Stimulated activated CD4-positive, alpha-beta T cell treated with anti-CD3 and anti-CD28 coated beads, Interleukin-2, amount 100 ng/mL, for 4 hours (primary cell): Measurements from ENCODE around the gene ST6GALNAC2.
"Not testable (repeated sequence)": the region's sequence is repeated elsewhere in the genome, so short reads cannot be mapped to it uniquely, and the experiment has no call there.

ENCODE experiments used
- DNase-seq: peaks from one replicate; pipeline ENCODE4 v3.0.0-alpha.2; 2020; ENCODE audit warnings: low read depth

Gene ST6GALNAC2

GRCh38 chr17:76585649-76586593 lies at the start of gene ST6GALNAC2:
TSS of gene ST6GALNAC2 (minus strand) at chr17:76585860. CDS start at chr17:76585808, 52 bp downstream.
- DNase-seq, result no peak

DNA sequence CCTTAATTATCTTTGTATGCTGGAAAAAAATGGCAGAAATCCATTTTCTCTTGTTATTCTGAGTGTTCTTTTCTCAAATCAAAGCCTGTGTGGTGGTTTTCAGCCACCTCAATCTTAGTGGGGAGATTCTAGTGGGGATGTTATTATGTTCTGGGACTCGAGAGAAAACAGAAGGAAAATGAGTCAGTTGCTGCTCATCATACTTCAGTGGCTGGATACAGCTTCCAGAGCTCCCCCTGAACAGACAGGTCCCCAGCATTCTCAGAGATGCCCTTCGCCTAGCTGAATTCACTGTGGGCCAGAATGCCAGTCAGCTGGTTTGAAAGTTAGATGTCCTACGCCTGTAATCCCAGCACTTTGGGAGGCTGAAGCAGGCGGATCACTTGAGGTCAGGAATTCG lies 49.4 kb upstream of the ST6GALNAC2 start:
- no peak for DNase-seq

- DNase-seq, result no peak
Observed at GRCh38 chr17:76633628-76634328, 48.1 kb upstream of the ST6GALNAC2 start.

GRCh38 chr17:76631821-76632565 lies 46.3 kb upstream of the ST6GALNAC2 start:
- DNase-seq, result no peak

GRCh38 chr17:76630151-76630550 lies 44.5 kb upstream of the ST6GALNAC2 start:
- no peak for DNase-seq

- DNase-seq, result no peak
Observed at GRCh38 chr17:76627510-76627909, 41.9 kb upstream of the ST6GALNAC2 start.

DNA sequence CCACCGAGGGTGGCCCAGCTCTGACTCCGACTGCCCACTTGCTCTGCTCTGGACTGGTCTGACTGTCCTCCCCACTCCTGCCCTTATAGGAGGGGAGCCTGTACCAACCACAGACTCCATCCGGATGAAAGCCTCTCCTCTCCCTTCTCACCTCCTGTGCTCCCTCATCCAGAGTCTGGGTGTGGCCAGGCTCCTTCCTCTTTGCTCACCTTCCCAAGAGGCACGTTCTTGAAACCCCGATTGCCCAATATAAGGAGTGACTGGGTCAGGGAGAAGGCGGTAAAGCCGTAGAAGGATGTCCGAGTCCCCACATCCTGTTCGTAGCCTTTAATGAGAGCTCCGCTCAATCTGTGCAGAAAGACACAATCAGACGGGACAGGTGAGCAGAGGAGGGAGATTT lies 40.8 kb upstream of the ST6GALNAC2 start:
- no peak for DNase-seq

GRCh38 chr17:76625496-76625895 lies 39.8 kb upstream of the ST6GALNAC2 start:
- DNase-seq, result no peak

DNA sequence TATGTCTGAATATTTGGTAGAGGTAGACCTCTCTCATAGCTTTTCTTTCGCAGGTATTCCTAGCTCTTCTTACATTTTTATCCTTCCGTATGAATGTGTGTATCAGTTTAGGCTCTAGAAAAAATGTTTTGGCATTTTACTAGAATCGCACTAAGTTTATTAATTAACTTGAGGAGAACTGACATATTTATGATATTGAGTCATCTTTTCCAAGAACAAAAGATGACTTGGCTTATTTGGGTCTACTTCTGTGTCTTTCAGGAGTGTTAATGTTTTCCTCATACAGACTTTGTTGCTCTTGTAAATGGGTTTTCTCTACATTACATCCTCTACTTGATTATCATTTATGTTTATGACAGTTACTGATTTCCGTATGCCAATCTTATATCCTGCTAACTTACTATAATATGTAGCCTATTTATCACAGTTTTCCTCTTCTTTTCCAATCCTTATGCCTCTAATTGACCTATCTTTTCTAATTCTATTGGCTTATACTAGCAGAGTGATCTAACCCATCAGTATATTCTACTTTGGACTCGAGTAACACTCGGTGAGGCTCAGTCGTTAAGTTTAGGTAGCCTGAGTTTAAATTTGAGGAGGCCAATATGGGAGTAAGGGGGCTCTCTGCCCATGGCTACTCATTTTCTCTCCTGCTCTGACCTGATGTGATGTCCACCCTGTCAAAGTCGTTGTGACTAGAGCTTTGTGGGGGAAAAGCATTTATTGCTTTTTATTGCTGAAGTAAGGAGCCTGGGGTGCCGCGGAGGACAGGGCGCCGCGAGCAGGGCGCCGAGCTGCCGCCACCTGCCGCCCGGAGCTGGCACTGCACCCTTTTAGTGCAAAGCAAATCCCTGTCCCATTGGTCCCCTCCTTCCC lies 37.8 kb upstream of the ST6GALNAC2 start:
- DNase-seq, result peak; percentile 59

GRCh38 chr17:76617838-76618237 lies 32.2 kb upstream of the ST6GALNAC2 start:
- DNase-seq, result no peak

DNA sequence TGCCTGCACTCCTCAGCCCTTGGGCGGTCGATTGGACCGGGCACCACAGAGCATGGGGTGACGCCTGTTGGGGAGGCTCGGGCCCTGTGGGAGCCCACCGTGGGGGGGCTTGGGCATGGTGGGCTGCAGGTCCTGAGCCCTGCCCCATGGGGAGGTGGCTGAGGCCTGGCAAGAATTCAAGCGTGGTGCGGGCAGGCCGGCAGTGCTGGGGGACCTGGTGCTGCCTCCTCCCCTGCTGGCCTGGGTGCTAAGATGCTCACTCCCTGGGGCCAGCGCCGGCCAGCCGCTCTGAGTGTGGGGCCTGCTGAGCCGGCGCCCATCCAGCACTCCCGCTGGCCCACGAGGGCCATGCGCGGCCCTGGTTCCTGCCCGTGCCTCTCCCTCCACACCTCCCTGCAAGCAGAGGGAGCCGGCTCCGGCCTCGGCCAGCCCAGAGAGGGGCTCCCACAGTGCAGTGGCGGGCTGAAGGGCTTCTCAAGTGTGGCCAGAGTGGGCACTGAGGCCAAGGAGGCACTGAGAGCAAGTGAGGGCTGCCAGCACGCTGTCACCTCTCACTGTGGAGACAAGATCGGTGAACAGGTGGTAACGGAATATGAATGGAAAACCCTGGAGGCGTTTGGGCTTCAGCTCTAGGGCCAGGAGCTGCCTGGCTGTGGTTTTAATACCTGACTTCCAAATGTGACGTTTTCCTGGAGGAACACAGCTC lies 29.4 kb upstream of the ST6GALNAC2 start:
- no peak for DNase-seq

DNA sequence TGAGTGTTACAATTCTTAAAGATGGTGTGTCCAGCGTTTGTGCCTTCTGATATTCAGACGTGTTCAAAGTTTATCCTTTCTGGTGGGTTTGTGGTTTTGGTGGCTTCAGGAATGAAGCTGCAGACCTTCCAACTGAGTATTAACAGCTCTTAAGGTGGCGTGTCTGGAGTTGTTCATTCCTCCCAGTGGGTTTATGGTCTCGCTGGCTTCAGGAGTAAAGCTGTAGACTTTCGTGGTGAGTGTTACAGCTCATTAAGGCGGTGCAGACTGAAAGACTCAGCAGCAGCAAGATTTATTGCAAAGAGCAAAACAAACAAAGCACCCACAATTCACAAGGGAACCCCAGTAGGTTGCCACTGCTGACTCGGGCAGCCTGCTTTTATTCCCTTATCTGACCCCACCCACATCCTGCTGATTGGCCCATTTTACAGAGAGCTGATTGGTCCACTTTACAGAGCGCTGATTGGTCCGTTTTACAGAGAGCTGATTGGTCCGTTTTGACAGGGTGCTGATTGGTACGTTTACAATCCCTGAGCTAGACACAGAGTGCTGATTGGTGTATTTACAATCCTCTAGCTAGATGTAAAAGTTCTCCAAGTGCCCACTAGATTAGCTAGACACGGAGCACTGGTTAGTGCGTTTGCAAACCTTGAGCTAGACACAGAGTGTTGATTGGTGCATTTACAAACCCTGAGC lies 28.6 kb upstream of the ST6GALNAC2 start:
- not testable (repeated sequence) for DNase-seq

DNA sequence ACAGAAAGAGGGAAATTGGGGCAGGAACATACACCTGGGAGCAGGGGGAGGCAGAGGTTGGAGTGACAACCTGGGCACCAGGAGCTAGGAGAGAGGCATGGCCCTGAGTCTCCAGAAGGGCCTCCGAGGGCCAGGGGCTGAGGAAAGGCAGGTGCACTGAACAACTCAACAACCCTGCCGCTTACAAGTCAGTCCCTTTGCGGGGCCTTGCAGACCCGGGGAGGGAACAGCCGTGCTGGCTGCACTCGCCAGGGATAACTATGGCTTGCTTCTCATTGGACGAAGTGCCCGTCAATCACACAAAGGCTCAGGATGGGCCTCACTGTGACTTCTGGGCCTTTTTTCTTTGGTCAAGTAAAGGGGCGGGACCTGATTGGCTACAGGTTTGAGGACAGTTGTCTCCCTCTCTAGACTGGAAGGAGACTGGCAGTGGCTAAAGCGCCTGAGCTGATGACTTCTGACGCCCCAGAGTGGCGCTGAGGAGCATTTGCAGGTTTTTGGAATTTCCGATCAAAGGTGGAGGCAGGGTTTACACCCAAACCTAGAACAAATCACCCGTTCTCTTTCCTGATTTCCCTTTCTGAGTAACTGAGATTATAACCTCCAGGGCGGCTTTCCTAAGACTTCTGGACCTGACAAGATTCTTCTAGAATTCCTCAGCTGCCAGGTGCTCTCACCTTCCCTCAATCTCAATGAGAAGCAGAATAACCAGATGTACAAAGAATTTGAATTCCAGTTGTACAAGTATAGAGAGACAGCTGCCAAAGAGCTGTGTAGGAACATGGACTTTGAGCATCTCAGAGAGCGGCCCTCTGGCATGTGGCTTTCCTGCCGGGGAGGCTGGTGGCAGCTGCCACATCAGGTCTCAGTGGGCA lies 27.6 kb upstream of the ST6GALNAC2 start:
- DNase-seq, result no peak

GRCh38 chr17:76612465-76612864 lies 26.8 kb upstream of the ST6GALNAC2 start:
- no peak for DNase-seq

GRCh38 chr17:76611758-76612157 lies 26.1 kb upstream of the ST6GALNAC2 start:
- no peak for DNase-seq

DNA sequence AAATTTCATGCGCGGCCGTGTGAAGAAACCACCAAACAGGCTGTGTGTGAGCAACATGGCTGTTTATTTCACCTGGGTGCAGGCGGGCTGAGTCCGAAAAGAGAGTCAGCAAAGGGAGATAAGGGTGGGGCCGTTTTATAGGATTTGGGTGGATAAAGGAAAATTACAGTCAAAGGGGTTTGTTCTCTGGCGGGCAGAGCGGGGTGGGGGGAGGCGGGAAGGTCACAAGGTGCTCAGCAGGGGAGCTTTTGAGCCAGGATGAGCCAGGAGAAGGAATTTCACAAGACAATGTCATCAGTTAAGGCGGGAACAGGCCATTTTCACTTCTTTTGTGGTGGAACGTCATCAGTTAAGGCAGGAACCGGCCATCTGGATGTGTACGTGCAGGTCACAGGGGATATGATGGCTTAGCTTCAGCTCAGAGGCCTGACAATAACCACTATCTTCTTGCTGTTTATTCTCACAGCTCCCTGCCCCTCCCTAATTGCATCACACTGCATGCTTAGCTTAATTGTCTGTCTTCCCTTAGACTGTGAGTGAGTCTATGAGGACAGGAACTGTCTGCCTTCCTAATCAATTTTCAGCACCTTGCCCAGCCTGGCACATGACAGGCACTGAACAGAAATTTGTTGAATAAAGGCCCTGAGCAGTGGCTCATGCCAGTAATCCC lies 25.6 kb upstream of the ST6GALNAC2 start:
- DNase-seq, result not testable (repeated sequence)

GRCh38 chr17:76606685-76607084 lies 21.0 kb upstream of the ST6GALNAC2 start:
- DNase-seq, result not testable (repeated sequence)

GRCh38 chr17:76601065-76601464 lies 15.4 kb upstream of the ST6GALNAC2 start:
- no peak for DNase-seq
